SK-N-SH (cell line): Measurements from ENCODE around the gene RNF39. TPM values are rescaled to one million over a fixed set of nuclear protein-coding genes. Genes with fewer than 3 reads are reported as not detected.

Experiments used
- CTCF ChIA-PET: fragments of 300-600, 350-600 bp; formaldehyde crosslinking; extraction: SDS; loops from one replicate; lab custom pipeline; 2021; lab: Yijun Ruan, JAX
- POLR2A ChIA-PET: fragments of 350-600 bp; sonication (Branson Sonifier 250); formaldehyde crosslinking; extraction: SDS; loops from one replicate; lab custom pipeline; 2020; ENCODE audit warnings: antibody characterized with exemption, inconsistent platforms; lab: Yijun Ruan, JAX
- DNase-seq: peaks from one replicate; pipeline ENCODE4 v3.0.0; 2012
- H2AFZ ChIP-seq: fragments of 200-600 bp; sonication (generic); 2 replicates; pipeline ENCODE4 v1.8.1; 2016; ENCODE audit warnings: antibody characterized with exemption, mild to moderate bottlenecking, low read depth
- H3F3A ChIP-seq: fragments of 200-600 bp; sonication (generic); replicated peaks from 2 replicates; pipeline ENCODE3; 2016; ENCODE audit warnings: antibody characterized with exemption, mild to moderate bottlenecking; ENCODE audit not compliant: insufficient read depth
- H3K27ac ChIP-seq, 2 experiments: fragments of 200-500 bp in 1 of 2; fragments of 200-600 bp in 1 of 2; sonication (Bioruptor generic) in 1 of 2; sonication (generic), shearing (Covaris generic) in 1 of 2; 2 replicates each; pipeline versions ENCODE4 v1.5.1 to v1.6.1; 2014 to 2016; ENCODE audit warnings: low read depth in 2 of 2, inconsistent platforms in 1 of 2, low read length in 1 of 2, mild to moderate bottlenecking in 1 of 2, mixed read lengths in 1 of 2
- H3K27me3 ChIP-seq: fragments of 200-600 bp; sonication (generic), shearing (Covaris generic); 2 replicates; pipeline ENCODE4 v1.6.1; 2016; ENCODE audit warnings: mixed run types; ENCODE audit not compliant: insufficient read depth
- H3K36me3 ChIP-seq, 2 experiments: fragments of 200-500 bp in 1 of 2; fragments of 200-600 bp in 1 of 2; sonication (Bioruptor generic) in 1 of 2; sonication (generic) in 1 of 2; replicated peaks in 1 of 2; 2 replicates each; pipeline versions ENCODE3 to v1.5.1; 2014 to 2016; ENCODE audit warnings: low read length in 1 of 2, mild to moderate bottlenecking in 1 of 2; ENCODE audit not compliant: insufficient read depth in 2 of 2, control insufficient read depth in 1 of 2
- H3K4me1 ChIP-seq, 2 experiments: fragments of 200-500 bp in 1 of 2; fragments of 200-600 bp in 1 of 2; sonication (Bioruptor generic) in 1 of 2; sonication (generic), shearing (Covaris generic) in 1 of 2; 2 replicates each; pipeline versions ENCODE4 v1.5.1 to v1.6.1; 2014 to 2016; ENCODE audit warnings: low read depth in 1 of 2, low read length in 1 of 2, mixed run types in 1 of 2; ENCODE audit not compliant: insufficient read depth in 2 of 2, control insufficient read depth in 1 of 2
- H3K4me2 ChIP-seq: fragments of 200-600 bp; sonication (generic), shearing (Covaris generic); 2 replicates; pipeline ENCODE4 v1.6.1; 2017; ENCODE audit warnings: mixed run types
- H3K4me3 ChIP-seq, 2 experiments: fragments of 200-500 bp in 1 of 2; fragments of 200-600 bp in 1 of 2; sonication (Bioruptor generic) in 1 of 2; sonication (generic), shearing (Covaris generic) in 1 of 2; 2 replicates each; pipeline versions ENCODE4 v1.5.1 to v1.8.1; 2014 to 2016; ENCODE audit warnings: low read depth in 2 of 2, inconsistent platforms in 1 of 2, low read length in 1 of 2, mild to moderate bottlenecking in 1 of 2, mixed read lengths in 1 of 2, moderate library complexity in 1 of 2
- H3K79me2 ChIP-seq: fragments of 200-600 bp; sonication (generic); 2 replicates; pipeline ENCODE4 v1.8.1; 2017; ENCODE audit warnings: mild to moderate bottlenecking; ENCODE audit not compliant: insufficient read depth
- H3K9ac ChIP-seq: fragments of 200-600 bp; sonication (generic); 2 replicates; pipeline ENCODE4 v1.6.1; 2017; ENCODE audit warnings: mixed run types
- H3K9me2 ChIP-seq: fragments of 200-600 bp; sonication (generic); 2 replicates; pipeline ENCODE4 v1.6.1; 2017; ENCODE audit warnings: mixed run types
- H3K9me3 ChIP-seq: fragments of 200-600 bp; sonication (generic); 2 replicates; pipeline ENCODE4 v1.6.1; 2017; ENCODE audit warnings: mixed run types, mild to moderate bottlenecking, moderate library complexity
- H4K20me1 ChIP-seq: fragments of 200-600 bp; sonication (generic); 2 replicates; pipeline ENCODE4 v1.6.1; 2017; ENCODE audit warnings: mild to moderate bottlenecking, mixed run types; ENCODE audit not compliant: insufficient read depth
- EP300 ChIP-seq, 2 experiments: IDR thresholded peaks; 2 replicates each; pipeline versions ENCODE4 v1.4.0 to v1.6.1; 2012; ENCODE audit warnings: borderline replicate concordance in 1 of 2, low read depth in 1 of 2, low read length in 1 of 2
- FOSL2 ChIP-seq: IDR thresholded peaks from 2 replicates; pipeline ENCODE4 v1.4.0; 2012; ENCODE audit warnings: low read depth, mild to moderate bottlenecking, moderate library complexity, borderline replicate concordance
- FOXM1 ChIP-seq: IDR thresholded peaks from 2 replicates; pipeline ENCODE4 v1.4.0; 2012; ENCODE audit warnings: low read depth, mild to moderate bottlenecking
- GATA2 ChIP-seq: sonication (generic); formaldehyde crosslinking; IDR thresholded peaks from 2 replicates; pipeline ENCODE4 v1.5.0; 2020; ENCODE audit warnings: mild to moderate bottlenecking, missing genetic modification reagents
- MAX ChIP-seq: IDR thresholded peaks from 2 replicates; pipeline ENCODE4 v1.4.0; 2012; ENCODE audit warnings: low read depth
- MXI1 ChIP-seq: IDR thresholded peaks from 2 replicates; pipeline ENCODE4 v1.6.1; 2012; ENCODE audit warnings: mild to moderate bottlenecking, low read depth, low read length, improper control_type of control experiment
- NFIC ChIP-seq: IDR thresholded peaks from 2 replicates; pipeline ENCODE4 v1.4.0; 2012; ENCODE audit warnings: borderline replicate concordance
- RAD21 ChIP-seq: IDR thresholded peaks from 2 replicates; pipeline ENCODE4 v1.6.1; 2012; ENCODE audit warnings: mild to moderate bottlenecking, low read length
- RCOR1 ChIP-seq: fragments of 150-350 bp; IDR thresholded peaks from 2 replicates; pipeline ENCODE4 v1.6.1; 2017; ENCODE audit warnings: antibody characterized with exemption, low read length
- RFX5 ChIP-seq: IDR thresholded peaks from 2 replicates; pipeline ENCODE4 v1.6.1; 2012; ENCODE audit warnings: mild to moderate bottlenecking, improper control_type of control experiment, low read length
- RXRA ChIP-seq: IDR thresholded peaks from 2 replicates; pipeline ENCODE4 v1.4.0; 2012; ENCODE audit warnings: low read depth, mild to moderate bottlenecking, borderline replicate concordance
- SIN3A ChIP-seq: IDR thresholded peaks from 2 replicates; pipeline ENCODE4 v1.6.1; 2012; ENCODE audit warnings: low read depth, mild to moderate bottlenecking, low read length, moderate library complexity, borderline replicate concordance
- SMC3 ChIP-seq: IDR thresholded peaks from 2 replicates; pipeline ENCODE4 v1.6.1; 2012; ENCODE audit warnings: low read depth, low read length, improper control_type of control experiment
- TAF1 ChIP-seq: IDR thresholded peaks from 2 replicates; pipeline ENCODE4 v1.6.1; 2012; ENCODE audit warnings: low read depth, mild to moderate bottlenecking, low read length, moderate library complexity, borderline replicate concordance
- TEAD4 ChIP-seq: IDR thresholded peaks from 2 replicates; pipeline ENCODE4 v1.4.0; 2012; ENCODE audit warnings: mild to moderate bottlenecking, borderline replicate concordance; ENCODE audit not compliant: insufficient read depth
- WGBS: methylation state at CpG from one replicate; pipeline ENCODE4 v1.1.6; 2017; ENCODE audit warnings: low lambda C conversion rate; 5-methylcytosine and 5-hydroxymethylcytosine counted together
- polyA plus RNA-seq, 3 experiments: library from polyadenylated mRNA; depleted of rRNA; stranded (reverse); fragments of >200 nt; gene quantifications; 2 replicates each; pipeline ENCODE4 v1.2.3, GENCODE V29; 2012
- TF ChIP-seq, protein P1 (sequence below): IDR thresholded peaks from 2 replicates; pipeline ENCODE4 v1.6.1; 2012; ENCODE audit warnings: mild to moderate bottlenecking, low read depth, low read length, moderate library complexity
- TF ChIP-seq, protein P2 (sequence below): fragments of 150-350 bp; IDR thresholded peaks from 2 replicates; pipeline ENCODE4 v1.6.1; 2016; ENCODE audit warnings: mild to moderate bottlenecking, low read depth, low read length
- TF ChIP-seq, protein P3 (sequence below): IDR thresholded peaks from 2 replicates; pipeline ENCODE4; 2012

Gene RNF39
- polyA plus RNA-seq, 1 of the 3 experiments (the other 2 are of a cell fraction), result not detected

- no peak for TF ChIP-seq SIN3A
Measured at GRCh38 chr6:30100154-30100553, 24.6 kb upstream of the RNF39 start (continued).

DNA sequence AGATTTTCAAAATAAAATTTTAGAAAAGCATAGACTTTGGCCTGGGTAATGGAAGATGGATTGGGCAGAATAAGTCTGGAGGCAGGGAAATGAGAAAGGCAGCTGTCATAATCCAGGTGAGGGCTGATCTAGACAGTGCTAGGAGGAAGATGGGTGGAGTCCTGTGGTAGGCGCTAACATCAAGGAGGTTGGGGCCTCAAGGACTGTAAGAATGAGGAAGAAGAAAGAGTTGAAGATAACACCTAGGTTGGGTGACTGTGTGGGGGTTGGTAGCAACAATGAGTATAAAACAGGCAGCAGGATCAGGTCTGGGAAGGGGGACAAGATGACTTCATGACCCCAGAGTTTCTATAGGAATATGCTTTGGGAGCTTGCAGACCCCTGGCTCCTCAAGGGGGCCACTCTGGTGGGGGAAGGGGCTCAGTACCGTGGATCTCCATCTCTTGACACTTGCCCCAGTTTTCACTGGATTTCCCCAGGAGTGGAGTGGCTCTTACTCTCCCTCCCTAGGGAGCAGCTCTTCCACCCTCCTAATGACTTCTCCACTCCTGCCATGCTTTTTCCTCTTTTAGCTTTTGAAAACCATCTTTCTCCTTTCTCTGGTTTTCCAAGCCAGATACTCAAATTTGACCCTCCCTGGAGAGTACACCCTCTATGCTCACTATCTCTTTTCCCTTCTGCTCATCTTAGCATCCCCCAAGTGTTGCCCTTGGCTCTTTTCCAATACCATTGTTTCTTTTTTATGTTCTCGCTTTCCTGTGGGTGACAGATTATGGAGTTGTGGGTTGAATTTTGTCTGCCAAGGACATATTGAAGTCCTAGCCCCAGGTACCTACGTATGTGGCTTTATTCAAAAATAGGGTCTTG lies 22.6 kb upstream of the RNF39 start:
- 34% methylated on average over 3 of the region's 4 CpGs for WGBS
- Histone ChIP-seq H3K9me2 (no peaks in the 10 kb centered on the region), H3K4me2 (no peak overlapping the region), H4K20me1 (no peaks in the 10 kb centered on the region), H2AFZ (no peak overlapping the region), H3K27ac (no peak overlapping the region), H3K79me2 (no peaks in the 10 kb centered on the region), H3K36me3 (no peaks in the 10 kb centered on the region), H3K27me3 (peaks cover 80% of the 10 kb centered on the region), H3K4me1 (peaks cover 5 to 6% of the 10 kb centered on the region in 2 experiments; a peak in 2 of 4 replicates), H3K4me3 (no peak overlapping the region), H3K9ac (no peak overlapping the region), H3K9me3 (no peaks in the 10 kb centered on the region), H3F3A (peaks cover 6% of the 10 kb centered on the region)
- TF ChIP-seq SMC3 (no peak), EP300 (IDR thresholded peaks at IDR 0.05; ENCODE audit: borderline replicate concordance in 1 of 2, low read depth in 1 of 2, low read length in 1 of 2) (no peak), RCOR1 (no peak), RXRA (no peak)
- ChIA-PET CTCF (interaction anchor here (1.3 kb wide), 1 partner anchor 33 kb away, joined by 6 read pairs; no protein-coding TSS in a partner anchor), POLR2A (no interaction called here)
- DNase-seq, result no peak

- Histone ChIP-seq H2AFZ (no peak overlapping the region), H3K27me3 (peaks cover 93% of the 10 kb centered on the region), H3K4me3 (no peak overlapping the region), H3K27ac (no peak overlapping the region), H3K4me1 (peaks cover 0 to 6% of the 10 kb centered on the region in 2 experiments; a peak in 1 of 4 replicates), H3K9me3 (no peaks in the 10 kb centered on the region), H3K9me2 (no peaks in the 10 kb centered on the region), H4K20me1 (no peaks in the 10 kb centered on the region), H3K36me3 (no peaks in the 10 kb centered on the region), H3F3A (no peaks in the 10 kb centered on the region), H3K4me2 (no peak overlapping the region), H3K9ac (no peak overlapping the region), H3K79me2 (no peaks in the 10 kb centered on the region)
- WGBS, result 13% methylated on average over 1 of the region's 1 CpG
- ChIA-PET CTCF (interaction anchor here (1.3 kb wide), 1 partner anchor 34 kb away, joined by 6 read pairs; no protein-coding TSS in a partner anchor), POLR2A (no interaction called here)
- DNase-seq, result no peak
- TF ChIP-seq RFX5, result no peak
- no peak for TF ChIP-seq GATA2
- TF ChIP-seq TAF1, result no peak
- TF ChIP-seq, protein P1, sequence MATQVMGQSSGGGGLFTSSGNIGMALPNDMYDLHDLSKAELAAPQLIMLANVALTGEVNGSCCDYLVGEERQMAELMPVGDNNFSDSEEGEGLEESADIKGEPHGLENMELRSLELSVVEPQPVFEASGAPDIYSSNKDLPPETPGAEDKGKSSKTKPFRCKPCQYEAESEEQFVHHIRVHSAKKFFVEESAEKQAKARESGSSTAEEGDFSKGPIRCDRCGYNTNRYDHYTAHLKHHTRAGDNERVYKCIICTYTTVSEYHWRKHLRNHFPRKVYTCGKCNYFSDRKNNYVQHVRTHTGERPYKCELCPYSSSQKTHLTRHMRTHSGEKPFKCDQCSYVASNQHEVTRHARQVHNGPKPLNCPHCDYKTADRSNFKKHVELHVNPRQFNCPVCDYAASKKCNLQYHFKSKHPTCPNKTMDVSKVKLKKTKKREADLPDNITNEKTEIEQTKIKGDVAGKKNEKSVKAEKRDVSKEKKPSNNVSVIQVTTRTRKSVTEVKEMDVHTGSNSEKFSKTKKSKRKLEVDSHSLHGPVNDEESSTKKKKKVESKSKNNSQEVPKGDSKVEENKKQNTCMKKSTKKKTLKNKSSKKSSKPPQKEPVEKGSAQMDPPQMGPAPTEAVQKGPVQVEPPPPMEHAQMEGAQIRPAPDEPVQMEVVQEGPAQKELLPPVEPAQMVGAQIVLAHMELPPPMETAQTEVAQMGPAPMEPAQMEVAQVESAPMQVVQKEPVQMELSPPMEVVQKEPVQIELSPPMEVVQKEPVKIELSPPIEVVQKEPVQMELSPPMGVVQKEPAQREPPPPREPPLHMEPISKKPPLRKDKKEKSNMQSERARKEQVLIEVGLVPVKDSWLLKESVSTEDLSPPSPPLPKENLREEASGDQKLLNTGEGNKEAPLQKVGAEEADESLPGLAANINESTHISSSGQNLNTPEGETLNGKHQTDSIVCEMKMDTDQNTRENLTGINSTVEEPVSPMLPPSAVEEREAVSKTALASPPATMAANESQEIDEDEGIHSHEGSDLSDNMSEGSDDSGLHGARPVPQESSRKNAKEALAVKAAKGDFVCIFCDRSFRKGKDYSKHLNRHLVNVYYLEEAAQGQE, result no peak
- no peak for TF ChIP-seq SIN3A
- no peak for TF ChIP-seq RCOR1
- no peak for TF ChIP-seq MXI1
- TF ChIP-seq, protein P2, sequence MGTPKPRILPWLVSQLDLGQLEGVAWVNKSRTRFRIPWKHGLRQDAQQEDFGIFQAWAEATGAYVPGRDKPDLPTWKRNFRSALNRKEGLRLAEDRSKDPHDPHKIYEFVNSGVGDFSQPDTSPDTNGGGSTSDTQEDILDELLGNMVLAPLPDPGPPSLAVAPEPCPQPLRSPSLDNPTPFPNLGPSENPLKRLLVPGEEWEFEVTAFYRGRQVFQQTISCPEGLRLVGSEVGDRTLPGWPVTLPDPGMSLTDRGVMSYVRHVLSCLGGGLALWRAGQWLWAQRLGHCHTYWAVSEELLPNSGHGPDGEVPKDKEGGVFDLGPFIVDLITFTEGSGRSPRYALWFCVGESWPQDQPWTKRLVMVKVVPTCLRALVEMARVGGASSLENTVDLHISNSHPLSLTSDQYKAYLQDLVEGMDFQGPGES, result no peak
- no peak for TF ChIP-seq MAX
- no peak for TF ChIP-seq FOSL2
- TF ChIP-seq RAD21, result no peak
- TF ChIP-seq, protein P3, sequence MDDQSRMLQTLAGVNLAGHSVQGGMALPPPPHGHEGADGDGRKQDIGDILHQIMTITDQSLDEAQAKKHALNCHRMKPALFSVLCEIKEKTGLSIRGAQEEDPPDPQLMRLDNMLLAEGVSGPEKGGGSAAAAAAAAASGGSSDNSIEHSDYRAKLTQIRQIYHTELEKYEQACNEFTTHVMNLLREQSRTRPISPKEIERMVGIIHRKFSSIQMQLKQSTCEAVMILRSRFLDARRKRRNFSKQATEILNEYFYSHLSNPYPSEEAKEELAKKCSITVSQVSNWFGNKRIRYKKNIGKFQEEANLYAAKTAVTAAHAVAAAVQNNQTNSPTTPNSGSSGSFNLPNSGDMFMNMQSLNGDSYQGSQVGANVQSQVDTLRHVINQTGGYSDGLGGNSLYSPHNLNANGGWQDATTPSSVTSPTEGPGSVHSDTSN, result no peak
- no peak for TF ChIP-seq NFIC
- no peak for TF ChIP-seq TEAD4
- no peak for TF ChIP-seq FOXM1
- TF ChIP-seq SMC3, result no peak
Measured at GRCh38 chr6:30096829-30097228, 21.3 kb upstream of the RNF39 start.
